Fibroblast of skin of right quadriceps (primary cell): ENCODE results near the gene ZNFX1.
A peak's percentile ranks its signal among the peaks of the same experiment; 100 is the strongest.
"Not testable (repeated sequence)": the region's sequence is repeated elsewhere in the genome, so short reads cannot be mapped to it uniquely, and the experiment has no call there.

Experiments used
- DNase-seq: peaks from one replicate; pipeline ENCODE4 v3.0.0-alpha.2; 2013

ZNFX1 gene

DNA sequence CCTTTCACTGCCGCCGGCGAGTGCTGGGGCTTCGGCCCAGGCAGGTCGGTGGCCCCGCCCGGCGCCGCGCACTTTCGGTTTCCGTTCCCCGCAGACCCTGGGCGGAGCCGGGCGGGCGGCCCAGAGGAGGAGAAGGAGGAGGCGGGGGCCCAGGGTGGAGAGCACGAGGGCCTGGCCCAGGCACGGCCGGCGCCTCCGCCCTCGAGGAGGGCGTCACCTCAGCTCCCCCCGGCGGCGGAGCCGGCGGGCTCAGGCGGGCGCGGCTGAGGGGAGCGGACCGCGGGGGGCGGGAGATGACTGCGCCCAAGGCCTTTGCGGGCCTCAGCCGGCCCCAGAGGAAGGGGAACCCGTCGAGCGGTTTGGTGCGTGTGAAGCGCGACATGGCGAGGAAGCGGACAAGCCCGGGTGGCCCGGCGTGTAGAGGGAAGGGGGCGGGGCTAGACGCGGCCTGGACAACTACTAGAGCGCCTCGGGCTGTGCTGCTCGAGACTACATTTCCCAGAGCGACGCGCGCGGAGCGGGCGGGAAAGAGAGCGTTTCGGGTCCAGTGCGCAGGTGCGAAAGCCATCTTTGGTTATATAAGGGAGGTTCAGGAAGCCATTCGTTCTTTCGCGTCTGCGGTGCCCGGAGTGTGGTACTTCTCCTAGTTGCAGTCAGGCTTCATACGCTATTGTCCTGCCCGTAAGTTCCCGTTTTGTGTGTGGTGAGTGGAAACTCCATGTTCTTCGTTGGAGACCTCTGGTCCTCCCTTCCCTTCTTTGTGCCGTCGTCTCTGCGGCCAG, at the start of gene ZNFX1:
Gene ZNFX1 (minus strand): TSS at position 22 of the 782 bp plus-strand sequence. CDS start 2,218 bp downstream, outside the sequence.
- peak; percentile 98 for DNase-seq

DNA sequence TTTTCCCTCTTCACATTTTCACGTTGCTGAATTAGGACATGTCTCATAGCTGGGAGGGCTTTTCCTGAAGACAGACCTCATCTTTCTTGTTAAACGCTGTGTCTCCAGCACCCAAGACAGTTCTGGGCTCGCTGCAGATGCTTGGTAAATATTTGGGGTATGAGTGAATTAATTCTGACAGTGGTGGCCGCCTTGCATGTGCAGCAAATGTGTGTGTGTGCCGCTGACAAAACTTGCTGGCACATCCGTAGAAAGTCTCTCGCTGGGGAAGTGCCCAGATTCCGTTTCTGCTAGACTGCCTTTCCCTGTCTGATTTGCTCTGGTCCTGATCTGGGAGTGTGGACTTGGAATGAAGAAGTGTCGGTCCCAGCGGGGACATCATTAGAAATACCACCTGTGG, 48.2 kb upstream of the ZNFX1 start:
- peak; percentile 52 for DNase-seq

DNA sequence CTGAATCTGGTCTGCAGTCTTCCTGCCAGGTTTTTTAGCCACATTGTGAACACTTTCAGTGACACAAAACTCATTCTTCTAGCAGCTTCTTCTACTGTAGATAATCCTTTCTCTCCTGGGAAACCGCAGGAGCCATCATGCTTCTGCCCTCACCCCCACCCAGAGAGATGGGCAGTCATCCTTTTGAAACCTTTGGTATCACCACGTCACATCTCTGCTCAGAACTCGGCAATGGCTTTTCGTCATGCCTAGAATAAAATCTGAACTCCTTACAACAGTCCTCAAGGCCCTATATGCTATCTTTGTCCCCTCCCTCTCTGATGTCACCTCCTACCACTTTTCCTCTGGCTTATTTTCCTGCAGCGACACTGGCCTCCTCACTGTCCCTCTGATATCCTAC, 46.4 kb upstream of the ZNFX1 start:
- no peak for DNase-seq

DNA sequence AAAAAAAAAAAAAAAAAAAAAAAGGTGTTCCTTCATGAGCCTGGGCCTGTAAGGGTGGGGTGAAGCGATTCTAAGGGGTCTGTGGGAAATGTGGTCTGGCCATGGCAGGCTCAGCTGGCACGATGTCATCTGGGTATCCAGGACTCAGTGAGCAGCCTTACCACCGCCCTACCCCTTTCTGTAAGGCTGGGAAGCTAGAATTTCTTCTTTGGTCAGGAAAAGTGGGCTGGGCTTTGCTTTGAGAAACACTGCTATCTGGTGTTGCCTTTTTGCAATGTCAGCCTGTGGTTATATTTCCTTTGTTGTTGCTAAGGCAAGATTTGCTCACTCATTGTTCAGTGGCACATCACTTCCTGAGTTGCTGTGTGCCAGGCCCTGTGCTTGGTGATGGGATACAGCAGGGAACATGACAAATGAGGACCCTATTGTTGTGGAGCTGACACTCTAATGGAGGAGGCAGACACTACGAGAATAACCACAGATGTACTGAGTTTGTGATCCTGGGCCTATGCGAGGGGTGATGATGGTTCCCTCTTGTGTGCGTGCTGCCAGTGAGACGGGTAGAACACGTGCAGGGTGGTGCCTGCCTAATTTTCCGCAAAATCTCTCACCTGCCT, 45.9 kb upstream of the ZNFX1 start:
- peak; percentile 67 for DNase-seq

DNA sequence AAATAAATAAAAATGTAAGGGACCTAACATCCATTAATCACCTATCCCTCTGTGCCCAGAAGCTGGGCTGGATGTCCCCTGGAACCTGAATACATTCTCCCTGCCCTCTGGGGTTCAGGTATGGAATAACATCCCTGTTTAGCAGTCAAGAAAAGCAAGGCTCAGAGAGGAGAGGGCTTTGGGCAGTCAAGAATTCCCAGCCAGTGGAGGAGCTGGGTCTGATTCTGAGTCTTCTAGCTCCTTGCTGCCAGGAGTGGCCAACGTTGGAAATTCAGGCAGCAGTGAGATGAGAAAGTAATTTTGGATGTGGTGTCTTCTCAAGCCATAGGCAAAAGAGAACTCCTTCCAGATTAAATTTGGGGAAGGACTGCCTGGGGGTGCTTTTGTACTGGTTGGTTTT, 42.6 kb upstream of the ZNFX1 start:
- DNase-seq: peak; percentile 24

DNA sequence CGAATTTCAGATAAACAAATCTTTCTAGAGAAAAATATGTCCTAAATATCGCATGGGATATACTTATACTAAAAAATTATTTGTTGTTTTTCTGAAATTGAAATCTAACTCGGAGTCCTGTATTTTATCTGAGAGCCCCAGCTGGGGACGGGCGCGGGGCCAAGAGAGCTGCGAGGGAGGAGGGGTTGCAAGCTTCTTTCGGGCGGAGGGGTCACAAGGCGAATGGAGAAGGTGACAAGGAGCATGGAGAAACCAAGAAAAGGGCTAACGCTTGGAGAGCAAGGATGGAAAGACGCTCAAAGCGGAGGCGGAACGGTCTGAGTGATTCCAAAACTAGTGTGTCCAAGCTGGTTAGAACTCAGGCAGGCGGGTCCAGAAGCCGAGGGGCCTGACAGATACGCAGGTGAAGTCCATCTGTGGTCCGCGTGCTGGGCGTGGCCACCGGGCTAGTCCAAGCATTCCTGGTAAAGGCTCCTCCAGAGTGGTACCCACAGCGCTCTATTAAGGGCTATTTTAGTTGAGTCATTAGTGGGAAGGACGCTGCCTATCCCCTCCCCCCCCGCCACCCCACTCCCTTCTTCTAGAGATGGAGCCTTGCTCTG, 41.5 kb upstream of the ZNFX1 start:
- DNase-seq: no peak

DNA sequence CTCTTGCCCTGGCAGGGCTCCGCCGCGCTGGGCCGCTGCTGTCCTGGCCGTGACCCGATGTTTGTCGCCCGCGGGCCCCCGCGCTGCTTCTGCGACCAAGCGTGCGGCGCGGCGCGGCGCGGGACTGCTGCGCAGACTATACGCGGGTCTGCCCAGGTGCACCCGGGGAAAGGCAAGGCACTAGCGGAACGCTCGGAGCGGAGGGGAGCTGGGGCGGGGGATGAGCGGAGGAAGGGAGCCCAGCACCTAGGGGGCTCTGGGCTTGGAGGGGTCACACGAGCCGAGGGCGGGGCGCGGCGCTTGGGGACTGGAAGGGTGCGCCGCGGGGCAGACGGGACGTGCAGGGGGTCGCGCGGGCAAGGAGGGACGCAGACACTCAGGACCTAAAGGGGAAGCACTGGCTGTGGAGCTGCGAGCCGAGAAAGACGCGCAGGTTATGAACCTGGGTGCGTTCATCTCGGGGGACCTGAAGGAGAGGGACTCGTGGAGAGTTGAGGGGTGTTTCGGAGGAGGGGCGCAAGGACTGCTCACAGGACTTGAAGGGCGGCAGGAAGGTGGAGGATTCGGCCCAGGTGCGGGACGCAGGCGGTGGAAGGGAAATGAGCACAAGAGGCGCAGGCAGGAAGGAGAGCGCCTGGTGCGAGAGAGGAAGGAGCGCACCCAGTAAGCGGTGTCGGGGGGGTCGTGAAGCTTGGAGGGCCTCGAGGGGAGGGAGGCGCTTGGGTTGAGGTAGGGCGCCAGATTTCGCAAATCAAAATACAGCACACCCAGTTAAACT, 40.8 kb upstream of the ZNFX1 start:
- DNase-seq: no peak

DNA sequence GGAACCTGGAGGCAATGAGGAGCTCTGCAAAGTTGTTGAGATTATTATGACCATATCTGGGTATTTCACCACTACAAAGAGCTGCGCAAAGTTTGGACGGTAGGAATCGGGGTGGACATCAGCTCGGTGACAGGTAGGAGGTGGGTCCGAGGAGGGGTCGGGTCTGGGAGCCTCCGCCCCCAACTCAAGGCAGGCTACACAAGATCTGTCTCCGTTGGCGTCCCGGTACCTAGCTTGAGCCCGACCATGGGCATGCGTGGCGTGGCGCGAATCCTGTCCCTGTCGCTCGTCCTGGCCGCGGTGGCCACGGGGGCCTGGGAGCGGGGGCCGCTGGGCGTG, 40.2 kb upstream of the ZNFX1 start:
- DNase-seq: no peak

DNA sequence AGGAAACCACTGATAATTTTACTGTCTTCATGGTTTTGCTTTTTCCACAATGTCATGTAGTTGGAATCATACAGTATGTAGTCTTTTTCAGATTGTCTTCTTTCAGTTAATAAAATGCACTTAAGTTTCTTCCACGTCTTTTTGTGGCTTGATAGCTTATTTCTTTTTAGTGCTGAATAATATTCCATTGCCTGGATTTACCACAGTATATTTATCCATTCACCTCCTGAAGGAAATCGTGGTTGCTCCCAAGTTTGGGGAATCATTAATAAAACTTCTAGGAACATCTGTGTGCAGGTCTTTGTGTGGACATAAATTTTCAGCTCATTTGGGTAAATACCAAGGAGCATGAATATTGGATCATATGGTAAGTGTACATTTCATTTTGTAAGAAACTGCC, 38.8 kb upstream of the ZNFX1 start:
- DNase-seq: no peak

DNA sequence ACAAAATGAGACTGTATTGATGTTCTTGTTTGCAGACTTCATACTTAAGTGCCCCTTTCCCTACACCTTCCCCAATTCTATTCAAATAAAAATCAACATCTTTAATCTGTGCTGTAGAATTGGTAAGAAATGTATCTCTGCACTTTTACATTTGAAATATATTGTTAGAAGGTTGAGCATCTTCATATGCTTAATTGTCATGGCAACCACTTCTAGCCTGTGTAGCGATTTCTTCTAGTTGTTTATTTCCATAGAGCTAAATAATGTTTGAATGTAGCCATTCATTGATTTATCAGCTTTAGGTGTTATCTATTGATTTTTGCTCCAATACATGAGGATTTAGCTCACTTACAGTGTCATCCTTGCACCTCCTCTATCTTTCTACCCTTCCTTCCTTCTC, 37.7 kb upstream of the ZNFX1 start:
- no peak for DNase-seq

DNA sequence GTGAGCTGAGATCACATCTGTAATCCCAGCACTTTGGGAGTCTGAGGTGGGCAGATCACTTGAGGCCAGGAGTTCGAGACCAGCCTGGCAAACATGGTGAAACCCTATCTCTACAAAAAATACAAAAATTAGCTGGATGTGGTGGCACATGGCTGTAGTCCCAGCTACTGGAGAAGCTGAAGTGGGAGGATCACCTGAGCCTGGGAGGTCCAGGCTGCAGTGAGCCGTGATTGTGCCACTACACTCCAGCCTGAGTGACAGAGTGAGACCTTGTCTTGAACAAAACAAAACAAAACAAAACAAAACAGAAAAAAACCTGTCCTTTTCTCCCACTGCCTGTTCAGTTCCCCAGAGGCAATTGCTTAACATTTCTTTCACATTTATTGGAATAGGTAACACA, 36.2 kb upstream of the ZNFX1 start:
- DNase-seq: not testable (repeated sequence)

DNA sequence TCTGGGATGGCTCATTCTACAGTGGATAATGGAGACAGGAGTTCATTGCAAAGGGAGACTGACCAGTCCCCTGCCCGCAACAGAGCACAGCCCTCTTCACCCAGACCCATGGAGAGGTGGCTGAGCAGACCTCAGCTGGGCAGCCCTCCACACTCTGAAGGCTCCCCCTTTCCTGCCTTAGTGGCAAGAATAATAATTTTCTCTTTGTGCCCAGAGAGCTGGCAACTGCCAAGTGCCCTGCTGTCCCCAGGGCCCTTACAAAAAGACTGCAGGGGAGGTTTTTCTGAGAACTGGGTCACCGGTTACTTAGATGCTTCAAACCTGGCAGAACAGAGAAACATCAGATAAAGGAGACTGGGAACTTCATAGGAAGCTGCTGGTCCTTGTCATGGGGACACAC, 35.4 kb upstream of the ZNFX1 start:
- DNase-seq: no peak

DNA sequence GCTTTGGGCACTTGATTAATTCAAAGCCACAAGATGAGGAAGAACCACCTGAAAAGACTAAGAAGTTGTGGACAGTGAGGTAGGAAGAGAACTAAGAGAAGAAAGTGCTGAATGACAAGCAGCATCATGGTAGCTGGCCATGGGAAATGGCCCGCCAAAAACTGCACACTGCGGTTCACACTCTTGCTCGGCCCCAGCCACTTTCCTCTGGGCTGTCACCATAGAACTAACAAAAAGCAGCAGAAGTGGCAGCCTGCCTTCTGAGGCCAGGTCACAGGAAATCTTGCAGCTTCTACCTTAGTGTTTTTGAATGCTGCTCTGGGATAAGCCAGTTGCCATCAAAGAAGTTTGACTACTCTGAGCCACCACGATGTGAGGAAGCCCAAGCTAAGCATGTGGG, 34.8 kb upstream of the ZNFX1 start:
- no peak for DNase-seq

DNA sequence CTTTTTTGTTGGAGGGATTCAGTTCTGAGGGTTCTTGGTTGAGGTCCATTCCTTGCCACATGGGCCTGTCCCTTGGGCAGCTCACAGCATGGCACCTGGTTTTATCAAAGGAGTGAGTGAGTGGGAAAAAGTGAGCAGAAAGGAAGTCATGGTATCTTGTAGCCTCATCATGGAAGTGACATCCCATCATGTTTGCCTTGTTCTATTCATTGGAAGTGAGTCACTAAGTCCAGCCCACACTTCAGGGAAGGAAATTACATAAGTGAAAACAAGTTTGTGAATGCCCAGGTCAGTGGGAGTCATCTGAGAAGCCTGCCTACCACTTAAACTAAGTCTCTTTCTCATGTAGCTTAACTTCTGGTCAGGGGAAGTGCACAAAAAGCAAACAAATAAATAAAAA, 32.8 kb upstream of the ZNFX1 start:
- DNase-seq: no peak

DNA sequence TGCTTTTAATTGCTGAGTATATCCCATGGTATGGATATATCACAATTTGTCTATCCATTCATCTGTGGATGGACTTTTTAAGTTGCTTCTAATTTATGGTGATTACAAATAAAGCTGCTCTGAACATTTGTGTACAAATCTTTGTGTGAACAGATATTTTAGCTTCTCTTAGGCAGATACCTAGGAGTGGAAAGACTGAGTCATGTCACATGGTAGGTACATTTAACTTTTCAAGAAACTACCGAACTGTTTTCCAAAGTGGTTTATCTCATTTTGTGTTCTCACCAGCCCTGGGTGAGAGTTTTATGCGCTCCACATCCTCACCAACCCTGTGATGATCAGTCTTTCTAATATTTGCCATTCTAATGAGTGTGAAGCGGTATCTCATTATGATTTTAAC, 31.0 kb upstream of the ZNFX1 start:
- DNase-seq: no peak

DNA sequence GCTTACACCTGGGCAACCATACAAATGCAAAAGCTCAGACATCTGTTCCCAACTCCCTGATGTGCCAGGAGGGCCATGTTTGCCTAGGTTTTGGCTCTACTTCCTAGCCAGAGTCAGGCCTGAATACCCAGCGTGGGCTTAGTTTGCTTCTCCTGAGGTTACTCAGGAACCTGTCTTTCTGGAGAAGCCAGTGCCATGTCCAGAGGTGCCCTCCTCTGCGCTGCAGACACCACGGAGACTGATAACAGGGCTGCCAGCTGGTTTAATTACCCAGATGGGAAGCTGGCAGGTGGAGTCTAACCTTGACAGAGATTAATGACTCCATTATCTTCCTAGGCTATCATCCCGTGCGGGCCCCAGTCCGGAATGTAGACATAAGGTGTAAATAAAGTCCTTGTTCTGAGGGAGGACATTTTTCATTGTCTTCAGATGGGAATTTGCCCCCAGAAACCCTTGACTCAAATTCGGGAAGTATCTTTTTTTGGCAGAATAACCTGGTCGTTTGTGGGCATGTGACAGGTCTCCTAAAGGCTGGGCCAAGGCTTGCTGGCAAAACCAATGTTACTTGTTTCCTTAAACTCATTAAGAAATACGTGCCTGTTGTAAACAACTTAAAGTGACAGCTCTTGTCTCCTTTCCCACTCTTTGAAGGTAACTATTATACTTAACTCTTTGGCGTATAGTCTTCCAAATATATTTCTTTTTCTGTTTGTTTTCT, 29.2 kb upstream of the ZNFX1 start:
- no peak for DNase-seq

DNA sequence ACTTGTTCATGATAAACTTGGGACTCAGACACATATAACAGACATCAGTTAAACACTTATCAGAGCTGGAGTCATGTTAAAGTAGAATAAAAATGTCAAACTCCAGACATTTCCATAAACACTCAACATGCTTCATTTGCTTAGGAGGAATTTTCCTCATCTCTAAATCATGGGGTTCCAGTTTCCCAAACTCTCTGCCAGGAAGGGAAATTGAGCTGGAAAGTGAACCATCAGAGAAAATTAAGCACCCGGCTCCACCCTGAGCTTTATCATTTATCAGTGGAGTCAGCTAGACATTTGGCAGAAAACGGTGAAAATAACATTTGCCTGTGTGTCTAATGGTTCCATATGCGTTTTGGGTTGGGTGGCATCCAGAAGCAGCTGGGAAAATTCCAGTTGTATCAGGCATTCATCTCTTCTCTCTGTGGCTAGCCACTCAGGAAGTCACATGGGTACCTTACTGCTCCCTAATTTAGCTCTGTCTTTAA, 25.3 kb upstream of the ZNFX1 start:
- DNase-seq: peak; percentile 42

DNA sequence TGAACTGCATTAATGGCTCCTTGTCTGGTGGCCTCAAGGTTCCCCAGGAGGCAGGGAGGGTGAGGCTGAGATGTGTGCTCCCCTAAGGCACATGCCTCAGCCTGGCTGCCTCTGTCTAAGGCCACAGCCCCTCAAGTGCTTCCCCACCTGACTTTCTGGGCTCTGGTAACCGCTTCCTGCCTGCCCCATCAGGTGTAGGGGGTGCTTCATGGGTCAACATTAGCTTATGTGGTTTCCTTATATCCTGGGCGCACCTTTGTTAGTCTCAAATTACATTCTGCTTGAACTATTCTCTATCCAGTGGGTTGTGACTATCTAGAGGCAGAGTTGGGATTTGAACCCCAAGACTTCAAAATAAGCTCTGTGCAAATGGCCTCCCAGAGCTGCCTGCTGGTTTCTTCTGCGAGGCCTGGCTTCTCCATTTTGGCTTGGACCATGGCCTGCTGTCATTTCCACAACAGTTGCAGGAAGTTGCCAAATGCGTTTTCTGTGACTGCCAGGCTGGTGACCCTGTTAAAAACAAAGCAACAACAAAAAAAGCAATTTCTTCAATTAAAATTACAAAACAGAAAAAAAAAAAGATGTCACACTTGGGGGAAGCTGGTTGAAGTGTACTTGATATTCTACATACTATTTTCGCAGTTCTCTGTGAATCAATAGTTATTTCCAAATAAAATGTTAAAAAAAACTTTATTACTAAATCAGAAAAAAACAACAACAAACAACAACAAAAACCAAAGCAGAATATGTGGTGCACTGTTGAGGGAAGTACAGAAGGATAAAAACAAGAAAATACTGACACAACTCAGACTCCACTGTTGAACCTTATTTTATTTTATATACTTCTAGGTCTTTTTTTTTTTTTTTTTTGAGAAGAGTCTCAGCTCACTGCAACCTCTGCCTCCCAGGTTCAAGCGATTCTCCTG, 20.0 kb upstream of the ZNFX1 start:
- DNase-seq: no peak

DNA sequence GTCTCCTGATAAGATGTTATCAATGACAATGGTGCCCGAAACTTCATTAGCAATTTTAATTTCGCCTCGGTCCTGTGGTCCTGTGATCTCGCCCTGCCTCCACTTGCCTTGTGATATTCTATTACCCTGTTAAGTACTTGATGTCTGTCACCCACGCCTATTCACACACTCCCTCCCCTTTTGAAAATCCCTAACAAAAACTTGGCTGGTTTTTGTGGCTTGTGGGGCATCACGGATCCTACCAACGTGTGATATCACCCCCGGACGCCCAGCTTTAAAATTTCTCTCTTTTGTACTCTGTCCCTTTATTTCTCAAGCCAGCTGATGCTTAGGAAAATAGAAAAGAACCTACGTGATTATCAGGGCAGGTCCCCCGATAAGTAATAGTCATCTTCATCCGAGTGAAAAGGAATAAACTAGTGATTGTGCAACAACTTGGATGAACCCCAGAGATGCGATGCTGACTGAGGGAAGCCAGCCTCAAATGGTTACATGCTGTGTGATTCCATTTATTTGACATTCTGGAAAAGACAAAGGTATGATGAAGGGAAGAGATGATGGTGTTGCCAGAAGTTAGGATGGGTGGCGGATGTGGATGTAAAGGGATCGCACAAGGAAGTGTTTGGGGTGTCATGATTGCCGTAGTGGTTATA, 16.3 kb upstream of the ZNFX1 start:
- not testable (repeated sequence) for DNase-seq

DNA sequence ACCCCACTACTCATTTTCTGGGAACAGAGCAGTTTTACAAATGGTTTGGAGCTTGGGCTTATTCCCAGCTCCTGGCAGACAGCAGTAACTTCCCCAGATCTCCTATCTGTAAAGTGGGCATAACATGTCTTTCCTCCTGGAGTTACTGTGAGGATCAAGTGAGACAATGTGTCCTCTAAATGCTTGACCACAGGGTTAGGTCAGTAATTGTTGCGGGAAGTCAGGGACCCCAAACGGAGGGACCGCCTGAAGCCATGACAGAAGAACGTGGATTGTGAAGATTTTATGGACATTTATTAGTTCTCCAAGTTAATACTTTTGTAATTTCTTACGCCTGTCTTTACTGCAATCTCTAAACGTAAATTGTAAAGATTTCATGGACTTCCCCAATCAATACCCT, 15.3 kb upstream of the ZNFX1 start:
- DNase-seq: no peak

DNA sequence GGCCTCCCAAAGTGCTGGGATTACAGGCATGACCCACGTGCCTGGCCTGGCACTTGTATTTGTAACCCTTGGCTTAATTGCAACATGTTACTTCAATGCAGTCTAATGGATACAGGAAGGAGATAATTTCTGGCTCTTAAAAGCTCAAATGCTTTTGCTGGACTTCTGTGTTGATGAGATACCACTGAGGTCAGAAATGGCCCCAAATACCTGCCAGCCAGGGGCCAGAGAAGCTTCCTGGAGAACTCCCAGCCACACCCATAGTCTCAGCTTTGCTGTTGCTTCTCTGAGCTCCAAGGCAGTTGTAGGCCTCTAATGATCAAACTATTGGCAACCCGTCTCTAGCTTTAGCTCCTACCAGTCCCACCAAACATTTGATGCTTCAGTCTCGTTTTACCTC, 14.2 kb upstream of the ZNFX1 start:
- no peak for DNase-seq
